Pancreas (tissue), 10 donors: Measurements from ENCODE around the gene NAA25. TPM values are rescaled to one million over a fixed set of nuclear protein-coding genes. Genes with fewer than 3 reads are reported as not detected.
A peak's percentile ranks its signal among the peaks of the same experiment; 100 is the strongest.

Experiments
- ATAC-seq, 4 donors: fragments of 200-7000 bp; cut with Tn5 transposase; one replicate each; pipeline versions ENCODE4 v1.8.0 to v1.9.1; 2020; ENCODE audit warnings: mild to moderate bottlenecking in 4 of 4, moderate library complexity in 4 of 4
- DNase-seq, 6 donors: peaks; one replicate each; pipeline ENCODE4 v3.0.0-alpha.2; 2020
- FAIRE-seq: peaks from 2 replicates; lab custom pipeline; 2012; peaks lifted over from hg19 to GRCh38; lab: Jason Lieb, UNC
- H3K27ac ChIP-seq, 4 donors: fragments of 200-600 bp; sonication (generic); 1 replicate in 3 of 4; 2 replicates in 1 of 4; pipeline versions ENCODE4 v1.5.0 to v1.8.0; 2020
- H3K27me3 ChIP-seq, 4 donors: fragments of 200-600 bp; one replicate each; pipeline ENCODE4 v1.8.0; 2021
- H3K36me3 ChIP-seq, 3 donors: fragments of 200-600 bp; sonication (generic) in 1 of 3; one replicate each; pipeline versions ENCODE4 v1.5.0 to v1.8.0; 2020 to 2021
- H3K4me1 ChIP-seq, 3 donors: fragments of 200-600 bp; one replicate each; pipeline ENCODE4 v1.8.0; 2021
- H3K4me3 ChIP-seq, 4 donors: fragments of 200-600 bp; sonication (generic) in 2 of 4; one replicate each; pipeline versions ENCODE4 v1.5.0 to v1.8.0; 2020 to 2021
- H3K9me3 ChIP-seq, 4 donors: fragments of 200-600 bp; one replicate each; pipeline ENCODE4 v1.8.0; 2021
- WGBS, 2 donors: extraction: QIAGEN DNeasy Blood & Tissue Kit; methylation state at CpG; one replicate each; pipeline ENCODE4 v1.1.7; 2013; 5-methylcytosine and 5-hydroxymethylcytosine counted together
- intact Hi-C, 3 donors: fragments of 100-400 bp; cut with DNase I; formaldehyde crosslinking; loops; one replicate each; pipeline versions ENCODE4 v1.11.1 to v1.14.2; 2022
- polyA plus RNA-seq, 2 donors: library from polyadenylated mRNA; stranded (reverse); fragments of 200-250 nt; gene quantifications; one replicate each; pipeline ENCODE4 v1.2.3, GENCODE V29; 2013
- total RNA-seq, 6 donors: library from RNA; stranded (reverse); fragmentation: NEBNext Ultra II Directional in 4 of 6; extraction: Animal tissue kit (Norgen Biotek cat#: 25700) in 4 of 6; gene quantifications; one replicate each; pipeline versions ENCODE4 v1.2.1 to v1.2.4, GENCODE V29; 2021 to 2023
- TF ChIP-seq, protein P1 (sequence below), 4 donors: fragments of 200-600 bp; sonication (generic) in 3 of 4; IDR thresholded peaks; one replicate each; pipeline versions ENCODE4 v1.5.0 to v1.8.0; 2021; ENCODE audit warnings: antibody characterized with exemption in 4 of 4
- donor health status: healthy with polysubstance abuse.
- donor health status: DM: no; HTN: no; CAD: no; lungs with moderate emphysema.
- donor health status: DM: no; HTN: no; CAD: no.
- donor health status: control.
- donor health status: control.
- donor health status: Bipolar disorder and iron deficiency.
- donor health status: DM: yes; HTN: yes; CAD: no.
- donor health status: DM: no; HTN: no; CAD: no.
- donor health status: DM: no; HTN: no; CAD: no.
- donor health status: DM: yes; HTN: yes; CAD: no.

The NAA25 gene
- total and polyA plus RNA-seq, 8 donors = 5.0 to 14.1 (median 12.0) TPM

DNA sequence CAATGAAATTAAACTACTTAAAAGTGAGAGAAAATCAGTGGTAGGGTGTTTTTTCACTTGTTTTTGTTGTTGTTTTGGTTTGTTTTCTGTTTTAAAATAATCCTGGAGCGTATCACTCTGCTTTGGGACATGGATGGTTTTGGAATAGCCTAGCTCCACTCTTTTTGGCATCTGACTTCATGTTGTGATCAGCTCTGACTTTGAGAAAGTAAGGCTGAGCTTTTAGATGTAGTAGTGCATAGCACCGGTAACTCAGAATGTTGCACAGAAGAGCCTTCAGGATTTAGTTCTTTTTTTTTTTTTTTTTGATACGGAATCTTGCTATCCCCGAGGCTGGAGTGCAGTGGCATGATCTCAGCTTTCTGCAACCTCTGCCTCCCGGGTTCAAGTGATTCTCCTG lies 24.8 kb upstream of the NAA25 start:
- TF ChIP-seq, protein P1, sequence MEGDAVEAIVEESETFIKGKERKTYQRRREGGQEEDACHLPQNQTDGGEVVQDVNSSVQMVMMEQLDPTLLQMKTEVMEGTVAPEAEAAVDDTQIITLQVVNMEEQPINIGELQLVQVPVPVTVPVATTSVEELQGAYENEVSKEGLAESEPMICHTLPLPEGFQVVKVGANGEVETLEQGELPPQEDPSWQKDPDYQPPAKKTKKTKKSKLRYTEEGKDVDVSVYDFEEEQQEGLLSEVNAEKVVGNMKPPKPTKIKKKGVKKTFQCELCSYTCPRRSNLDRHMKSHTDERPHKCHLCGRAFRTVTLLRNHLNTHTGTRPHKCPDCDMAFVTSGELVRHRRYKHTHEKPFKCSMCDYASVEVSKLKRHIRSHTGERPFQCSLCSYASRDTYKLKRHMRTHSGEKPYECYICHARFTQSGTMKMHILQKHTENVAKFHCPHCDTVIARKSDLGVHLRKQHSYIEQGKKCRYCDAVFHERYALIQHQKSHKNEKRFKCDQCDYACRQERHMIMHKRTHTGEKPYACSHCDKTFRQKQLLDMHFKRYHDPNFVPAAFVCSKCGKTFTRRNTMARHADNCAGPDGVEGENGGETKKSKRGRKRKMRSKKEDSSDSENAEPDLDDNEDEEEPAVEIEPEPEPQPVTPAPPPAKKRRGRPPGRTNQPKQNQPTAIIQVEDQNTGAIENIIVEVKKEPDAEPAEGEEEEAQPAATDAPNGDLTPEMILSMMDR (IDR thresholded peaks at IDR 0.05) = no peak
- intact Hi-C loops = no loop called here
- ATAC-seq (no peak), DNase-seq (no peak), FAIRE-seq (no peak)
- Histone ChIP-seq H3K27ac (no peak overlapping the region), H3K27me3 (no peaks in the 10 kb centered on the region), H3K4me3 (no peak overlapping the region), H3K4me1 (peaks cover 0 to 19% (median 12%) of the 10 kb centered on the region in 3 donors), H3K36me3 (peaks cover 0 to 37% (median 13%) of the 10 kb centered on the region in 3 donors), H3K9me3 (no peaks in the 10 kb centered on the region)
- 93 to 94% methylated on average over 5 of the region's 5 CpGs for WGBS, 2 donors

DNA sequence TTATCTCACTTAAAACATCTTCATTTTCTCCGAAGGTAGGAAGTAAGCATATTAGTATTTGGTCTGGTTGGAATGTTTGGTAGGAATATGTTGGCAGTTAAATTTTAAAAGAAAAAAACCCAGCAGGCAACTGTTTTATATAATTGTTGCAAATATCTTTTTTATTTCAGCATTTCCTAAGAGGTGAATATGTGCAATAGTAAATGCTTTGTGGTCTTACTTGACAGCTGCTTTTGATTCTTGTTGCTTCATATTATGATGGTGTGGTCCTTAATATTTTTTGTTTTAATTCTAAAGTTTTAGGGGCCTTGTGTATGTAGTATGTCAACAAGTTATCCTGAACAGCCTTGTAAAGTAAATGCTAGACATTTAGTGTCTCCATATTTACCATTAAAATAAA lies 23.1 kb upstream of the NAA25 start:
- intact Hi-C loops = no loop called here
- TF ChIP-seq, protein P1 (IDR thresholded peaks at IDR 0.05) = no peak
- Histone ChIP-seq H3K36me3 (peaks cover 0 to 20% (median 7%) of the 10 kb centered on the region in 3 donors), H3K4me1 (peaks cover 0 to 23% (median 12%) of the 10 kb centered on the region in 3 donors), H3K9me3 (no peaks in the 10 kb centered on the region), H3K27me3 (no peaks in the 10 kb centered on the region), H3K27ac (peak overlapping the region in 2 of 4 donors; percentile 74 to 75), H3K4me3 (no peak overlapping the region)
- ATAC-seq = no peak
- WGBS, 2 donors = 59 to 67% methylated on average over 1 of the region's 1 CpG
- DNase-seq = no peak
- FAIRE-seq = no peak

DNA sequence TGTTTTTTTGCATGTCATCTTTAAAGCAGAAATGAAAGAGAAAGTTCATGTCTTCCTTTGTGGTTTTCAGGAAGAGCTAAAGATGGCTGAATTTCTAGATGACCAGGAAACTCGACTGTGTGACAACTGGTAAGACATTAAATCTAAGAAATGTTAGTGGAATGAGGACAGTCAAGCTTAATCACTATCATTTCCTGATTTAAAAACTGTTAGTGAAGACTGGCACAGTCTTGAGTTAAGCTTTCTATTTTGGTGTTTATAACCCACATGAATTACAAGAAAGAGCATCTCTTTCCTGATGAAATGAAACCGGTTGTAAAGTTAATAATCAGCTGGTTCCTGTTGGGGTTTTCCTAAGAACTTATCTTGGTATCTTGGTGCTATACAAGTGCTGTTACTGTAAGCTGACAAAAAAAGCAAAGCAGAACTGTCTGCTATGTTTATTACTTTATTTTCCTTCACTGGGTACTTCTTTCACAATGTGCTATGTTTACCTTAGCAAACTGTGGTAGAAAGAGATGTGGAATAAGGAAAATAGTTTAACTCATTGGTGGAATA lies 21.9 kb upstream of the NAA25 start:
- H3K4me3 ChIP-seq = no peak overlapping the region
- intact Hi-C loops = no loop called here
- WGBS, 2 donors = 25 to 32% methylated on average over 2 of the region's 2 CpGs
- no peak for DNase-seq
- H3K27me3 ChIP-seq = no peaks in the 10 kb centered on the region
- peak in 3 of 4 donors; percentile 12 to 64 (median 48) for ATAC-seq
- peak overlapping the region in 2 of 4 donors; percentile 74 to 75 for H3K27ac ChIP-seq
- H3K4me1 ChIP-seq = peaks cover 0 to 29% (median 12%) of the 10 kb centered on the region in 3 donors
- TF ChIP-seq, protein P1 (IDR thresholded peaks at IDR 0.05) = no peak
- H3K9me3 ChIP-seq = no peaks in the 10 kb centered on the region
- FAIRE-seq = no peak
- H3K36me3 ChIP-seq = peaks cover 0 to 9% (median 3%) of the 10 kb centered on the region in 3 donors

DNA sequence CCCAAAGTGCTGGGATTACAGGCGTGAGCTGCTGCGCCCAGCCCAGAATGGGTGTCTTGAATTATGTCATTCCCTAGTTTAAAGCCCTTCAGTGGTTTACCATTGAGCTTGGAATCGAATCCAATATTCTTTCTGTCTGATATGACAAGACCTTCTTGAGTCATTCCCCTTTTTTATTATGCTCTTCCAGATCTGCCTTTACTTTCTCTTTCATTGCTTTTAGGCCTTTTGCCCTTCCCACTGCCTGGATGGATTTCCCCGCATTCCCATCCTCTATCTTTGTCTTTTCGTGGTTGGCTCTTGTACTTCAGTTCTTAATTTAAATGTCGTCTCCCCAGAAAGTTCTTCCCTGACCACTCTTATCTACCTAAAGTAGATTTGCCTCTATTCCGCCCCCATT lies 18.3 kb upstream of the NAA25 start:
- WGBS, 2 donors = 87 to 91% methylated on average over 7 of the region's 7 CpGs
- H3K4me1 ChIP-seq = peaks cover 0 to 44% (median 16%) of the 10 kb centered on the region in 3 donors
- no peak for FAIRE-seq
- H3K4me3 ChIP-seq = peak overlapping the region in 2 of 4 donors; percentile 89 to 93
- H3K27ac ChIP-seq = no peak overlapping the region
- DNase-seq = no peak
- no peak for ATAC-seq
- H3K9me3 ChIP-seq = no peaks in the 10 kb centered on the region
- H3K27me3 ChIP-seq = no peaks in the 10 kb centered on the region
- TF ChIP-seq, protein P1 (IDR thresholded peaks at IDR 0.05) = no peak
- intact Hi-C loops = no loop called here
- no peaks in the 10 kb centered on the region for H3K36me3 ChIP-seq

DNA sequence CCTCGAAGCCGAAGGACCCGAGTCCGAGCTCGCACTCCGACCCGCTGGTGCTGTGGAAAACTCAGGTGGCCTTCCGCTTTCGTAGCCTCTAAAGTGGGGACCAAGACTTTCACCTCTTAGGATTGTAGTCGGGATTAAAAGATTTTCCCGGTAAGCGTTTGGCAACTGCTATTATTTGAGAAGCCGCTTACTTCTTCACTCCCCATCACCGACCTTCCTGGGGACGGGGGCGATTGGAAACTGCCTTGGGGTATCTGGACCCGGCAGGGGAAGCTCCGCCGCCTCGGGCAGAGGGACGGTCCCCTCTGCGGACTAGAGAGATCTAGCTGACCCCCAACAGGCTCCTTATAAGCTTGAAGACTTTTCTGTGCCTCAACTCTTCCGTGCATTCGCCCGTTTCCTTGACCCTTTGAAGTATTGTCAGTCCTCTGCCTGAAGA lies 17.4 kb upstream of the NAA25 start:
- intact Hi-C loops = no loop called here
- Histone ChIP-seq H3K27ac (peak overlapping the region; percentile 6 to 89 (median 64)), H3K36me3 (no peaks in the 10 kb centered on the region), H3K27me3 (no peaks in the 10 kb centered on the region), H3K4me3 (peak overlapping the region; percentile 59 to 98 (median 91)), H3K9me3 (no peaks in the 10 kb centered on the region), H3K4me1 (peaks cover 0 to 39% (median 16%) of the 10 kb centered on the region in 3 donors)
- FAIRE-seq (no peak), DNase-seq (no peak), ATAC-seq (no peak)
- TF ChIP-seq, protein P1 (IDR thresholded peaks at IDR 0.05) = no peak
- 1 to 2% methylated on average over 25 of the region's 25 CpGs for WGBS, 2 donors
